ENCODE measurements around the gene FAM72D. TPM values are rescaled to one million over a fixed set of nuclear protein-coding genes. Genes with fewer than 3 reads are reported as not detected.
"Not testable (repeated sequence)": the region's sequence is repeated elsewhere in the genome, so short reads cannot be mapped to it uniquely, and the experiment has no call there.

FAM72D gene
- total and polyA plus RNA-seq, 7 experiments from 2014 or later: 4.9 TPM; not detected in 6

DNA sequence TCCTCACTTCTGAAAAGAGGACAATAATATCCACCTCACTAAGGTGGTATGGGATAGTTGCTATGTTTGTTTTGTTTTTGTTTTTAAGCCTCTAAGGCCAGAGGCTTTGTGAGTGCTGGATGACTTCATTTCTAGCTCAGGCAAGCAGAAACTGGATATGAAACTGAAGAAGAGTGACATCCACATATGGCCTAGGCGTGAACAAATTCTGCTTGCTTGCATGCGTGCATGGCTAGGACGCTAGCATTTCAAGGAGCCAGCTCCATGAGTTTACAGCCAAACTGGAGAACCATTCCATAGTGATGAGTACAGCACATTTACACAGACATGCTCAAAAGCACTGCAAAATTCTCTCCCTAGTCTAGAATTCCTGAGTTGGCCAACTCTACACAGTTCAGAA lies 37.6 kb upstream of the FAM72D start:
- H3K27me3 Mint-ChIP-seq; H3K4me3 ChIP-seq (ENCODE audit: low read length); H3K9me3 Mint-ChIP-seq; DNase-seq; H3K27ac Mint-ChIP-seq; intact Hi-C loops (cut with micrococcal nuclease); H3K27me3 ChIP-seq (ENCODE audit: control insufficient read depth in 2 of 2, insufficient read depth in 2 of 2, low read length in 2 of 2); CTCF ChIA-PET; H3K36me3 ChIP-seq (ENCODE audit: control insufficient read depth in 2 of 3, insufficient read depth in 3 of 3, low read length in 3 of 3); H3K4me1 ChIP-seq (ENCODE audit: control insufficient read depth in 2 of 2, insufficient read depth in 2 of 2, low read length in 2 of 2); H3K4me1 Mint-ChIP-seq; POLR2A ChIA-PET; H3K4me3 Mint-ChIP-seq; H3K36me3 Mint-ChIP-seq; H3K9me3 ChIP-seq (ENCODE audit: control insufficient read depth in 2 of 3, low read length in 3 of 3); H3K27ac ChIP-seq (ENCODE audit: low read depth, low read length): not testable (repeated sequence)
- peak; percentile 64 for ATAC-seq

DNA sequence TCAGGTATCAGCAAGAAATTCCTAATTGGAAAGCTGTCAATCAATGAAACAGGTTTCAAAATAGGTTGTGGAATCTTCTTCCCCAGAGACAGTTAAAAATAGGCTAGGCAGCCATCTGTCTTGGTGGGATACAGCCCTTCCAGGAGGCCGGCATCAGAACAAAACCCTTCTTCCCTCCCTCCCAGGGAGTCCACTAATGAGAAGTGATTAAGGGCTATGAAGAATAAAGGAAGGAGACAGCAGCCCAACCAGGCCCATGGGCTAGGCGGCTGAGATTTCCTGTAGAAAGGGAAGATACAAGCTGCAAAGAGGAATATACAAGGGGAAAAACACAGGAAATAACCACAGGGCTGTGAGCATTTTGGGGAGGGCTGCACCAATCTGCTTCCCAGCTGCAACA lies 32.5 kb upstream of the FAM72D start:
- H3K4me3 ChIP-seq (ENCODE audit: low read length); H3K9me3 ChIP-seq (ENCODE audit: control insufficient read depth in 2 of 3, low read length in 3 of 3); H3K9me3 Mint-ChIP-seq; H3K4me1 Mint-ChIP-seq; H3K4me3 Mint-ChIP-seq; POLR2A ChIA-PET; ATAC-seq; H3K27me3 Mint-ChIP-seq; CTCF ChIA-PET; H3K36me3 ChIP-seq (ENCODE audit: control insufficient read depth in 2 of 3, insufficient read depth in 3 of 3, low read length in 3 of 3); H3K36me3 Mint-ChIP-seq; DNase-seq; H3K27ac ChIP-seq (ENCODE audit: low read depth, low read length); intact Hi-C loops (cut with micrococcal nuclease); H3K4me1 ChIP-seq (ENCODE audit: control insufficient read depth in 2 of 2, insufficient read depth in 2 of 2, low read length in 2 of 2); H3K27me3 ChIP-seq (ENCODE audit: control insufficient read depth in 2 of 2, insufficient read depth in 2 of 2, low read length in 2 of 2); H3K27ac Mint-ChIP-seq: not testable (repeated sequence)

DNA sequence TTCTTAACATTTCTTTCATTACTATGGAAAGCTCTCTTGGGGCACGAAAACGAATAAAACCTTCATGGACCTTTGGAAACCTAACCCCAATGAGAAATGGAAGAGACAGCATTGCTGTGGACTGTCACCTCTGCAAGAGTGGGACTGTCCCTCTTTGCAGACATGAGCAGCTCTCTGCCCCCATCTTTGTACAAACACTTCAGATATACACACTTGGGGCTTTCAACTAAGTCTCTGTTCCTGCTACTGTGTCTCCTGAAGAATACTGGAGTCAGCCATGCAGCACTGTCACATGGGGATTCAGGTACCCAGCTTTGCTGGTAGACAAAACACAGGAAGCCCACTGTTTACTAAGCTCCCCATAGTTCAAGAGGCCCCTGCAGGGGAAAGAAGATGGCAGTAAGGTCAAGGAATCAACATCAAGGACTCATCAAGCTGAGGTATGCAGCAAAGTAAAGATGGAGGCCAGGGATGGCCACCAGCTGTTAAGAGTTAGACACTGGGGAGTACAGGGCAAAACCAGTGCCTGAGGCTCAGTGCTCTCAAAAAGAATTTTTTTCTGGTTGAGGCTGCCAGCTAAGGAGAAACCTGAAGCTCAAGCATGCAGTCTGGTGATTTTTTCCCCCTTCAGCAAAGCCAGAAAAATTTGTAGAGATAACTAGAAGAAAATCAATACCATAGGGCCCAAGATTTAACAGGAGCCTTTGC lies 31.7 kb upstream of the FAM72D start:
- H3K27me3 Mint-ChIP-seq; intact Hi-C loops (cut with micrococcal nuclease); DNase-seq; H3K4me3 Mint-ChIP-seq; H3K27ac Mint-ChIP-seq; H3K27me3 ChIP-seq (ENCODE audit: control insufficient read depth in 2 of 2, insufficient read depth in 2 of 2, low read length in 2 of 2); H3K27ac ChIP-seq (ENCODE audit: low read depth, low read length); ATAC-seq; H3K4me1 Mint-ChIP-seq; H3K9me3 ChIP-seq (ENCODE audit: control insufficient read depth in 2 of 3, low read length in 3 of 3); H3K36me3 Mint-ChIP-seq; H3K36me3 ChIP-seq (ENCODE audit: control insufficient read depth in 2 of 3, insufficient read depth in 3 of 3, low read length in 3 of 3); CTCF ChIA-PET; POLR2A ChIA-PET; H3K4me3 ChIP-seq (ENCODE audit: low read length); H3K9me3 Mint-ChIP-seq; H3K4me1 ChIP-seq (ENCODE audit: control insufficient read depth in 2 of 2, insufficient read depth in 2 of 2, low read length in 2 of 2): not testable (repeated sequence)

DNA sequence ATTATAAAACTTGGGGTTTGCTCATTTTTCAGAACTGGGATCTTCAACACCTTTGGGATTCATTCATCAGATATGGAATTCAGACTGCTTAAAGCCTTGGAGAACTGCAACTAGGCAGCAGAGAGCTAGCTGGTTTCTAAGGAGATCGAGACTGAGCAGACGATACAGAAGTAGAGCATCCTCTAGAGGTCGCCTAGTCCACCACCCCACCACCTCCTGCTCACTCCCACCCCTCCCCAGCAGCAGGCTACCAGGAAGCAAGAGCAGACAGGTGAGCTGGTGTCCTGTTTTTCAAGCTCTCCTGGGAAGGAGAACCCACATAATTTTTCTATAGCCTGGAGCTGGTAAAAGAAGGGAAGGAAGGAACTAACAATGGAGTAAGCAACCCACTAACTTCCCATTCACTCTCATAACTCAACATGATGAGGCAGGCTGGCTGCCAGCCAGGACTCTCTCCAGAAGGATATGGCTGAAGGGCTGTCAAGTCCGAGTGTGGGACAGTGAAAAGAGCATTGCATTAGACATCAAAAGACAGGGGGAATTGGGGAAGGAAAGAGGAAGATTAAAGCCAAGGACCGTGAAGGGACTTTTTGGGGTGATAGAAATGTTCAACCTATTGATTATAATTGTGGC lies 30.5 kb upstream of the FAM72D start:
- CTCF ChIA-PET; H3K27me3 Mint-ChIP-seq; H3K4me3 ChIP-seq (ENCODE audit: low read length); H3K27ac ChIP-seq (ENCODE audit: low read depth, low read length); intact Hi-C loops (cut with micrococcal nuclease); H3K36me3 Mint-ChIP-seq; H3K4me1 Mint-ChIP-seq; H3K9me3 Mint-ChIP-seq; H3K4me3 Mint-ChIP-seq; H3K4me1 ChIP-seq (ENCODE audit: control insufficient read depth in 2 of 2, insufficient read depth in 2 of 2, low read length in 2 of 2); H3K27me3 ChIP-seq (ENCODE audit: control insufficient read depth in 2 of 2, insufficient read depth in 2 of 2, low read length in 2 of 2); H3K9me3 ChIP-seq (ENCODE audit: control insufficient read depth in 2 of 3, low read length in 3 of 3); H3K36me3 ChIP-seq (ENCODE audit: control insufficient read depth in 2 of 3, insufficient read depth in 3 of 3, low read length in 3 of 3); DNase-seq; POLR2A ChIA-PET; H3K27ac Mint-ChIP-seq: not testable (repeated sequence)
- peak; percentile 52 for ATAC-seq

DNA sequence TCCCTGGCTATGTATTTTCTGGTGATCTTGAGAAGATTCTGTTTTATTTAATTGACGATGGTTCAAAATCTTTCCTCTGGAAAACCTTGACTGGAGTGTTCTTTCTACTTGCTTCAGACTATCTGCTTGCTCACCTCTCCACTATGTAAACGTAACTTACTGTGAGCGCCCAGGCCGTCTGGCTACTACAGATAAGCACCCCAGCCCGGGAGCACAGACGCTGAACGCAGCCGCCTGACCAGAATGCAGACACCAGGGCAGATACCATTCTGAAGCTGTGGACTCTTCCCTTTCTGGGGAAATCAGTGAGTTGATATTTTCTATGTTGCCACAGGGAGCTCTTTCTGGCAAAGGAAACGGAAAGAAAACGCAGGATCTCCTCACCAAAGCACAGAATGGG lies 29.3 kb upstream of the FAM72D start:
- CTCF ChIA-PET; H3K9me3 Mint-ChIP-seq; H3K4me1 Mint-ChIP-seq; H3K36me3 ChIP-seq (ENCODE audit: control insufficient read depth in 2 of 3, insufficient read depth in 3 of 3, low read length in 3 of 3); intact Hi-C loops (cut with micrococcal nuclease); H3K27me3 ChIP-seq (ENCODE audit: control insufficient read depth in 2 of 2, insufficient read depth in 2 of 2, low read length in 2 of 2); DNase-seq; H3K27ac Mint-ChIP-seq; H3K27ac ChIP-seq (ENCODE audit: low read depth, low read length); H3K36me3 Mint-ChIP-seq; H3K9me3 ChIP-seq (ENCODE audit: control insufficient read depth in 2 of 3, low read length in 3 of 3); H3K4me3 ChIP-seq (ENCODE audit: low read length); H3K4me3 Mint-ChIP-seq; H3K4me1 ChIP-seq (ENCODE audit: control insufficient read depth in 2 of 2, insufficient read depth in 2 of 2, low read length in 2 of 2); POLR2A ChIA-PET; ATAC-seq; H3K27me3 Mint-ChIP-seq: not testable (repeated sequence)

DNA sequence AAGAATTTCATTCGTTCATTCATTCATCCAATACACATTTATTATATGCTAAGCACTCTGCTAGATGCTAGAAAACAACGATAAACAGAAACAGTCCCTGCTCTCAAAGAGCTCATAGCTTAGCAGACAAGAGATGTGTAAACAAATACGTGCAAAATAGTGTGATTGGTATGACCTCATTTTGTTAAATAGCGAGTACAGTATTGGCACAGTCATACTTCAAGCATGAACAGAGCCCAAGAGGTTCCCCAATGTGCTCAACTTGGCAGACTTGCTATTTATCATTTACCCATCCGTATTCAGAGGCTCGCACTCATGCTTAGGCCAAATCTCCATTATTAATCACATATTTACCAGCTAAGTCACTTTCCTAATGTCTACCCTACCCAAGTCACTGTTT lies 24.2 kb upstream of the FAM72D start:
- H3K4me1 Mint-ChIP-seq; H3K4me1 ChIP-seq (ENCODE audit: control insufficient read depth in 2 of 2, insufficient read depth in 2 of 2, low read length in 2 of 2); POLR2A ChIA-PET; H3K4me3 ChIP-seq (ENCODE audit: low read length); H3K27me3 Mint-ChIP-seq; H3K27ac ChIP-seq (ENCODE audit: low read depth, low read length); H3K9me3 Mint-ChIP-seq; intact Hi-C loops (cut with micrococcal nuclease); H3K27me3 ChIP-seq (ENCODE audit: control insufficient read depth in 2 of 2, insufficient read depth in 2 of 2, low read length in 2 of 2); CTCF ChIA-PET; H3K9me3 ChIP-seq (ENCODE audit: control insufficient read depth in 2 of 3, low read length in 3 of 3); H3K36me3 ChIP-seq (ENCODE audit: control insufficient read depth in 2 of 3, insufficient read depth in 3 of 3, low read length in 3 of 3); H3K27ac Mint-ChIP-seq; DNase-seq; ATAC-seq; H3K36me3 Mint-ChIP-seq; H3K4me3 Mint-ChIP-seq: not testable (repeated sequence)

DNA sequence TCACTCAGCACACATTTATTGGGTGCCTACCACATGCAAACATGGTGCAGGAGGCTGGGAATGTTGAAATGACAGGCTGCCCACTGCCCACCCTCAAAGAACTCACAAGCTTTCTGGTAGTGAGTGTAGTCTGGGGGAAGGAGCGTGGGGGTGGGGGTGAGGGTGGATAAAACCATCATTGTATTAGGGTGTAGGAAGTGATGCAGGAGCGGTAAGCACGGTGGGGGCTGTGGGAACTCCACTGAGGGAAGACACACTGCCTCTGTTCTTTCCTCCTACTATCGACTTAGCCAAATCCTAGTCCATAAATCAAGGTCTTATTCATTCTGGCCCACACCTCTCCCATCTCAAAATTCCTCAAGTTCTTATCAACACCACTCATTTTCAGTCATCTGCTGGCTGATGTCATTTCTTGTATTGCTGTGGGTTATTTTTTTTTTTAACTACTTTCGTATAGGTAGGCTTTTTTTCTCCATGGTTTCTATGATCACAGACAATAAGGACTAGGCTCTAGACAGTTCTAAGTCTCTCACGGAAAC lies 21.7 kb upstream of the FAM72D start:
- H3K4me3 Mint-ChIP-seq; H3K4me3 ChIP-seq (ENCODE audit: low read length); H3K9me3 ChIP-seq (ENCODE audit: control insufficient read depth in 2 of 3, low read length in 3 of 3); ATAC-seq; H3K36me3 Mint-ChIP-seq; intact Hi-C loops (cut with micrococcal nuclease); DNase-seq; H3K27ac Mint-ChIP-seq; H3K27me3 ChIP-seq (ENCODE audit: control insufficient read depth in 2 of 2, insufficient read depth in 2 of 2, low read length in 2 of 2); H3K4me1 Mint-ChIP-seq; H3K27ac ChIP-seq (ENCODE audit: low read depth, low read length); H3K4me1 ChIP-seq (ENCODE audit: control insufficient read depth in 2 of 2, insufficient read depth in 2 of 2, low read length in 2 of 2); H3K36me3 ChIP-seq (ENCODE audit: control insufficient read depth in 2 of 3, insufficient read depth in 3 of 3, low read length in 3 of 3); H3K27me3 Mint-ChIP-seq; POLR2A ChIA-PET; CTCF ChIA-PET; H3K9me3 Mint-ChIP-seq: not testable (repeated sequence)

All from naive thymus-derived CD4-positive, alpha-beta T cell (primary cell).